Umbilical cord (tissue), 2 donors: Measurements from ENCODE around the gene THAP12. TPM values are rescaled to one million over a fixed set of nuclear protein-coding genes. Genes with fewer than 3 reads are reported as not detected.

Source experiments
- DNase-seq: peaks from one replicate; pipeline ENCODE4 v3.0.0-alpha.2; 2015; ENCODE audit warnings: low spot score
- total RNA-seq: library from RNA; depleted of rRNA; stranded (reverse); fragments of >200 nt; gene quantifications from one replicate; pipeline ENCODE4 v1.2.3, GENCODE V29; 2014; ENCODE audit warnings: low replicate concordance; ENCODE audit not compliant: insufficient read depth

Gene THAP12
- total RNA-seq, 1 donor from 2014 or later = 59.9 TPM

DNA sequence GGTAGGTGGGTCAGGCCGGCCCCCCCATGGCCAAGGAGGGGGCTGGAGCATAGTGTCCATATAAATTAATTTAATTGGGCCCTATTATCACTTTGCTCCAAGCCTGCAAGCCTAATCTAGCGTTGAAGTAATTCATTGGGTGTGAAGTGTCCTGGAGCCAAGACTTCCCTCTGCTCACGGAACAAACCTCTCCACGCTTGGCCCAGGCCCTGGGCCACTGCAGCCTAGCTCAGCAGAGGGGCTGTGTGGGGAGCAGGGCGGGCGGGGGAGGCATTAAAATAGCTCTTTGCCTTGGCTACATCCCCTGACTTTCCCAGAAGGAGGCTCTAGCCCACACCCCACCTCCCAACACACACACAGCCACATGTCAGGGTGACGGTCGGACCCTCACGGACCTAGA is 73.5 kb downstream of the THAP12 start:
- no peak for DNase-seq

DNA sequence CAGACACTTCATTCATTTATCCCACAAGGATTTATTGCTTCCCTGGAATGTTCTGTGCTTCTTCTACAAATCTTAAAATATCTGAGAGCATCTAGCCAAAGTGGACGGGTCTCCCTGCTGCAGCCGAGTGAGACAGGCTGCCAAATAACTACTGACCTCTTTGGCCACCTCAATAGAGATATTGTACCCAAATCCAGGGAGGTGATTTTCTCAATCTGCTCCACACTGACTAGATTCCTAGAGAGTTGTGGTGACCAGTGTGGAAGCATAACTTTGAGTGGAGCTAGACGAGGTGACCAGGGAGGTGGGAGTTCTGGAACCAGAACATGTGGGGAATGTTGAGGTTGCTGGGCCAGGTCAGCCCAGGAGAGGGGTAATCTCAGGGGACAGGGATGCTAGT is 77.5 kb downstream of the THAP12 start:
- no peak for DNase-seq

DNA sequence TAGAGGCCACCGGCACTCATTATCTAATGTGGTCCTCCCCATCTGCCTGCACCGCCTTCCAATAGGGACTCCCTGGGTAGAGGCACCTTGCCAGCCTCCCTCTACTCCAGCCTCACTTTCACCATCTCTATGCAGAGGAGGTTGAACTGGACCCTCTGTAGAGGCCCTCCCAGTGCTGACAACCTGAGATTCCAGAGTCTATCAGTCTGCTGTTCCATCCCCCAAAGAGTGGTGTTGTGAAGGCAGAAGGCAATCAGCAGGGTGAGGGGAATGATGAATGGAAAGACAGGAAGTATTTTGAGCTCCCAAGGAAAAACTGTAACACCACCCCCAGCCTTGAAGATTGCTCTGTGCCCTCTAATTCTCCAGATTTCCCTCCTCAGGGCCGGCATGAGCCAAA is 77.9 kb downstream of the THAP12 start:
- no peak for DNase-seq

Other genes with a start within 250 kb of the THAP12 start
- 2.9 TPM for gene WNT11, start 174.6 kb downstream of the THAP12 start, total RNA-seq
- 7.0 TPM for gene GVQW3, start 191 bp upstream of the THAP12 start, total RNA-seq
- 21.9 TPM for gene EMSY, start 63.9 kb upstream of the THAP12 start, total RNA-seq